Keratinocyte (primary cell): Measurements from ENCODE around the gene MOGAT2.

Source experiments
- EZH2 ChIP-seq: IDR thresholded peaks from one replicate; pipeline ENCODE4 v1.6.1; 2012; ENCODE audit warnings: inconsistent platforms, mild to moderate bottlenecking, low read length, moderate library complexity
- TF ChIP-seq, protein P1 (sequence below), 3 experiments: IDR thresholded peaks in 1 of 3; conservative IDR thresholded peaks in 1 of 3; optimal IDR thresholded peaks in 1 of 3; 2 replicates in 2 of 3; 3 replicates in 1 of 3; pipeline versions ENCODE3 to v1.5.1; 2011; ENCODE audit warnings: low read length in 3 of 3, mild to moderate bottlenecking in 3 of 3, moderate library complexity in 2 of 3, control low read depth in 1 of 3, inconsistent platforms in 1 of 3; ENCODE audit not compliant: insufficient read depth in 2 of 3; ENCODE audit errors: extremely low read depth in 1 of 3

DNA sequence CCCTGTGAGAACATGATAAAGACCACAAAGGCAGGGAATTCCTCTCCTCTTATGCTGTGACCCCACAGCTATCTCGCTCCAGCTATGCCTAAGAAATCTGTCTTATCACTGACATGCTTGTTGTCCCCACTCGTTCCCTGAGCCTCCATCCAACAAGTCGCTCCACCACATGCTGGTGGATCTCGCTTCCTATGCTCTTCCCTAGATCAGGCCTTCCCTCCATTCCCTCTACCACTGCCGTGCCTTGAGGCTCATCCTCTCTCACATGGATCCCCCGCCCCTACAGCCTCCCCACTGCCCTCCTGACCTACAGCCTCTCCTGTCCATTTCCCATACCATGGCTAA, 49.6 kb downstream of the MOGAT2 start:
- TF ChIP-seq, protein P1, sequence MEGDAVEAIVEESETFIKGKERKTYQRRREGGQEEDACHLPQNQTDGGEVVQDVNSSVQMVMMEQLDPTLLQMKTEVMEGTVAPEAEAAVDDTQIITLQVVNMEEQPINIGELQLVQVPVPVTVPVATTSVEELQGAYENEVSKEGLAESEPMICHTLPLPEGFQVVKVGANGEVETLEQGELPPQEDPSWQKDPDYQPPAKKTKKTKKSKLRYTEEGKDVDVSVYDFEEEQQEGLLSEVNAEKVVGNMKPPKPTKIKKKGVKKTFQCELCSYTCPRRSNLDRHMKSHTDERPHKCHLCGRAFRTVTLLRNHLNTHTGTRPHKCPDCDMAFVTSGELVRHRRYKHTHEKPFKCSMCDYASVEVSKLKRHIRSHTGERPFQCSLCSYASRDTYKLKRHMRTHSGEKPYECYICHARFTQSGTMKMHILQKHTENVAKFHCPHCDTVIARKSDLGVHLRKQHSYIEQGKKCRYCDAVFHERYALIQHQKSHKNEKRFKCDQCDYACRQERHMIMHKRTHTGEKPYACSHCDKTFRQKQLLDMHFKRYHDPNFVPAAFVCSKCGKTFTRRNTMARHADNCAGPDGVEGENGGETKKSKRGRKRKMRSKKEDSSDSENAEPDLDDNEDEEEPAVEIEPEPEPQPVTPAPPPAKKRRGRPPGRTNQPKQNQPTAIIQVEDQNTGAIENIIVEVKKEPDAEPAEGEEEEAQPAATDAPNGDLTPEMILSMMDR (optimal IDR thresholded peaks at IDR 0.05 in 1 of 3, IDR thresholded peaks at IDR 0.05 in 1 of 3, conservative IDR thresholded peaks at IDR 0.05 in 1 of 3; ENCODE audit: extremely low read depth in 1 of 3, insufficient read depth in 2 of 3, low read length in 3 of 3), result no peak
- TF ChIP-seq EZH2, result no peak
